ENCODE data around the gene RNU5D-1. TPM values are rescaled to one million over a fixed set of nuclear protein-coding genes. Genes with fewer than 3 reads are reported as not detected.
"Not testable (repeated sequence)": the region's sequence is repeated elsewhere in the genome, so short reads cannot be mapped to it uniquely, and the experiment has no call there.

The RNU5D-1 gene
- total RNA-seq, 2 experiments from 2014 or later, result not detected

- no peaks in the 10 kb centered on the region for H3K9me3 Mint-ChIP-seq (ENCODE audit: low read depth)
- ATAC-seq (no peak), DNase-seq (no peak)
- no peak overlapping the region for H3K27ac Mint-ChIP-seq
- H3K36me3 Mint-ChIP-seq, result no peaks in the 10 kb centered on the region
- H3K4me3 Mint-ChIP-seq, result no peak overlapping the region
- H3K27me3 Mint-ChIP-seq, result peaks cover 18% of the 10 kb centered on the region
- CTCF ChIA-PET, result interaction anchor here (0.5 to 3.0 kb wide), 4 partner anchors 9 to 554 kb away, joined by 3 to 20 read pairs (median 6); no protein-coding TSS in a partner anchor
- H3K4me1 Mint-ChIP-seq, result peaks cover 13% of the 10 kb centered on the region
Measured at GRCh38 chr1:44707112-44707881, 23.7 kb downstream of the RNU5D-1 start.

- H3K4me3 Mint-ChIP-seq, result no peak overlapping the region
- DNase-seq, result no peak
- H3K4me1 Mint-ChIP-seq, result peaks cover 13% of the 10 kb centered on the region
- peaks cover 9% of the 10 kb centered on the region for H3K27me3 Mint-ChIP-seq
- no peak overlapping the region for H3K27ac Mint-ChIP-seq
- CTCF ChIA-PET, result interaction anchor here (1.3 to 3.0 kb wide), 3 partner anchors 9 to 16 kb away, joined by 4 to 20 read pairs (median 8); no protein-coding TSS in a partner anchor
- no peaks in the 10 kb centered on the region for H3K36me3 Mint-ChIP-seq
- no peaks in the 10 kb centered on the region for H3K9me3 Mint-ChIP-seq (ENCODE audit: low read depth)
- no peak for ATAC-seq
Measured at GRCh38 chr1:44705938-44706337, 25.0 kb downstream of the RNU5D-1 start.

GRCh38 chr1:44705470-44705869 lies 25.5 kb downstream of the RNU5D-1 start:
- DNase-seq (no peak), ATAC-seq (no peak)
- Mint-ChIP-seq H3K27me3 (peaks cover 5% of the 10 kb centered on the region), H3K27ac (no peak overlapping the region), H3K9me3 (ENCODE audit: low read depth) (no peaks in the 10 kb centered on the region), H3K36me3 (no peaks in the 10 kb centered on the region), H3K4me1 (peaks cover 13% of the 10 kb centered on the region), H3K4me3 (no peak overlapping the region)
- CTCF ChIA-PET, result interaction anchor here (2.3 to 3.0 kb wide), 2 partner anchors 9 to 11 kb away, joined by 8 to 20 read pairs; no protein-coding TSS in a partner anchor

GRCh38 chr1:44701141-44701573 lies 29.8 kb downstream of the RNU5D-1 start:
- no peak for ATAC-seq
- Mint-ChIP-seq H3K9me3 (ENCODE audit: low read depth) (no peaks in the 10 kb centered on the region), H3K27ac (no peak overlapping the region), H3K27me3 (no peaks in the 10 kb centered on the region), H3K36me3 (peaks cover 2% of the 10 kb centered on the region), H3K4me1 (peaks cover 18% of the 10 kb centered on the region), H3K4me3 (no peak overlapping the region)
- CTCF ChIA-PET, result interaction anchor here (1.0 kb wide), 1 partner anchor 14 kb away, joined by 4 read pairs; no protein-coding TSS in a partner anchor
- DNase-seq, result no peak

- ATAC-seq (no peak), DNase-seq (no peak)
- Mint-ChIP-seq H3K36me3 (peaks cover 2% of the 10 kb centered on the region), H3K4me3 (no peak overlapping the region), H3K27ac (no peak overlapping the region), H3K9me3 (ENCODE audit: low read depth) (no peaks in the 10 kb centered on the region), H3K4me1 (peaks cover 19% of the 10 kb centered on the region), H3K27me3 (no peaks in the 10 kb centered on the region)
- CTCF ChIA-PET, result interaction anchor here (1.0 kb wide), 1 partner anchor 13 kb away, joined by 4 read pairs; no protein-coding TSS in a partner anchor
Measured at GRCh38 chr1:44700573-44700972, 30.4 kb downstream of the RNU5D-1 start.

GRCh38 chr1:44699375-44699774 lies 31.6 kb downstream of the RNU5D-1 start:
- H3K9me3 Mint-ChIP-seq (ENCODE audit: low read depth); DNase-seq; H3K4me3 Mint-ChIP-seq; ATAC-seq; H3K27me3 Mint-ChIP-seq; H3K36me3 Mint-ChIP-seq; CTCF ChIA-PET; H3K27ac Mint-ChIP-seq: not testable (repeated sequence)
- H3K4me1 Mint-ChIP-seq, result peaks cover 19% of the 10 kb centered on the region

- H3K4me3 Mint-ChIP-seq, result no peak overlapping the region
- peaks cover 2% of the 10 kb centered on the region for H3K27me3 Mint-ChIP-seq
- no peak for DNase-seq
- no peaks in the 10 kb centered on the region for H3K9me3 Mint-ChIP-seq (ENCODE audit: low read depth)
- CTCF ChIA-PET, result interaction anchor here (0.9 kb wide), 2 partner anchors 32 to 43 kb away, joined by 3 read pairs; partner anchors contain the start of gene RNU5D-1
- peaks cover 2% of the 10 kb centered on the region for H3K36me3 Mint-ChIP-seq
- H3K4me1 Mint-ChIP-seq, result peaks cover 24% of the 10 kb centered on the region
- H3K27ac Mint-ChIP-seq, result no peak overlapping the region
- ATAC-seq, result no peak
Measured at GRCh38 chr1:44698138-44698537, 32.8 kb downstream of the RNU5D-1 start.

GRCh38 chr1:44696789-44697345 lies 34.1 kb downstream of the RNU5D-1 start:
- Mint-ChIP-seq H3K27ac (peak overlapping the region; percentile 74), H3K4me3 (no peak overlapping the region), H3K9me3 (ENCODE audit: low read depth) (no peaks in the 10 kb centered on the region), H3K4me1 (peaks cover 25% of the 10 kb centered on the region), H3K27me3 (peaks cover 2% of the 10 kb centered on the region), H3K36me3 (peaks cover 2% of the 10 kb centered on the region)
- CTCF ChIA-PET, result interaction anchor here (0.7 to 1.8 kb wide), 10 partner anchors 9 to 124 kb away, joined by 3 to 8 read pairs (median 3); no protein-coding TSS in a partner anchor
- peak; percentile 73 for DNase-seq
- ATAC-seq, result peak; percentile 82

- ATAC-seq (no peak), DNase-seq (no peak)
- peaks cover 25% of the 10 kb centered on the region for H3K4me1 Mint-ChIP-seq
- no peaks in the 10 kb centered on the region for H3K9me3 Mint-ChIP-seq (ENCODE audit: low read depth)
- H3K4me3 Mint-ChIP-seq, result no peak overlapping the region
- H3K27me3 Mint-ChIP-seq, result peaks cover 6% of the 10 kb centered on the region
- peaks cover 2% of the 10 kb centered on the region for H3K36me3 Mint-ChIP-seq
- CTCF ChIA-PET, result interaction anchor here (0.5 to 1.8 kb wide), 8 partner anchors 8 to 124 kb away, joined by 3 to 8 read pairs (median 3); no protein-coding TSS in a partner anchor
- no peak overlapping the region for H3K27ac Mint-ChIP-seq
Measured at GRCh38 chr1:44696101-44696500, 34.9 kb downstream of the RNU5D-1 start.

- H3K36me3 Mint-ChIP-seq, result peaks cover 2% of the 10 kb centered on the region
- H3K27ac Mint-ChIP-seq, result no peak overlapping the region
- no peak for ATAC-seq
Measured at GRCh38 chr1:44695671-44696070, 35.3 kb downstream of the RNU5D-1 start.

GRCh38 chr1:44694863-44695478 lies 36.0 kb downstream of the RNU5D-1 start:
- ATAC-seq, result no peak
- Mint-ChIP-seq H3K4me3 (no peak overlapping the region), H3K9me3 (ENCODE audit: low read depth) (no peaks in the 10 kb centered on the region), H3K4me1 (peaks cover 25% of the 10 kb centered on the region), H3K36me3 (peaks cover 2% of the 10 kb centered on the region), H3K27ac (peak overlapping the region; percentile 4), H3K27me3 (peaks cover 9% of the 10 kb centered on the region)
- no peak for DNase-seq
- CTCF ChIA-PET, result interaction anchor here (1.2 kb wide), 1 partner anchor 42 kb away, joined by 4 read pairs; no protein-coding TSS in a partner anchor

More at GRCh38 chr1:44695671-44696070, 35.3 kb downstream of the RNU5D-1 start:
- H3K9me3 Mint-ChIP-seq (ENCODE audit: low read depth), result no peaks in the 10 kb centered on the region
- CTCF ChIA-PET, result interaction anchor here (0.5 to 1.8 kb wide), 3 partner anchors 10 to 43 kb away, joined by 3 to 8 read pairs (median 4); no protein-coding TSS in a partner anchor
- peaks cover 6% of the 10 kb centered on the region for H3K27me3 Mint-ChIP-seq
- no peak for DNase-seq
- peaks cover 25% of the 10 kb centered on the region for H3K4me1 Mint-ChIP-seq
- H3K4me3 Mint-ChIP-seq, result no peak overlapping the region

- H3K9me3 Mint-ChIP-seq (ENCODE audit: low read depth), result no peaks in the 10 kb centered on the region
- no peak overlapping the region for H3K27ac Mint-ChIP-seq
Measured at GRCh38 chr1:44693900-44694299, 37.1 kb downstream of the RNU5D-1 start.

GRCh38 chr1:44693159-44693558 lies 37.8 kb downstream of the RNU5D-1 start:
- CTCF ChIA-PET, result interaction anchor here (2.0 kb wide), 1 partner anchor 16 kb away, joined by 5 read pairs; no protein-coding TSS in a partner anchor
- ATAC-seq (peak; percentile 65), DNase-seq (no peak)
- H3K36me3 Mint-ChIP-seq, result peaks cover 2% of the 10 kb centered on the region
- H3K4me1 Mint-ChIP-seq, result peaks cover 25% of the 10 kb centered on the region
- no peaks in the 10 kb centered on the region for H3K9me3 Mint-ChIP-seq (ENCODE audit: low read depth)
- no peak overlapping the region for H3K4me3 Mint-ChIP-seq
- H3K27me3 Mint-ChIP-seq, result peaks cover 9% of the 10 kb centered on the region
- H3K27ac Mint-ChIP-seq, result no peak overlapping the region

More at GRCh38 chr1:44693900-44694299, 37.1 kb downstream of the RNU5D-1 start:
- Mint-ChIP-seq H3K4me1 (peaks cover 25% of the 10 kb centered on the region), H3K4me3 (no peak overlapping the region), H3K27me3 (peaks cover 9% of the 10 kb centered on the region), H3K36me3 (peaks cover 2% of the 10 kb centered on the region)
- CTCF ChIA-PET, result no interaction called here
- no peak for ATAC-seq
- DNase-seq, result no peak

Measured in activated CD8-positive, alpha-beta memory T cell treated with anti-CD3 and anti-CD28 coated beads, Interleukin-2, amount 10 ng/mL, durations not matched to agents 7 days and 5 days (primary cell).